IMR-90 (cell line): ENCODE results near the gene KRT71. TPM values are rescaled to one million over a fixed set of nuclear protein-coding genes. Genes with fewer than 3 reads are reported as not detected.

Experiments
- ATAC-seq: fragments of 200-7000 bp; cut with Tn5 transposase; 2 replicates; pipeline ENCODE4 v1.9.1; 2020; ENCODE audit warnings: low read depth, mild to moderate bottlenecking, moderate library complexity
- BruUV-seq: library from RNA; stranded (reverse); fragments of 400-500 nt; replicated peaks from 2 replicates; lab custom pipeline; 2021; lab: Mats Ljungman, UMichigan
- CTCF ChIA-PET: fragments of 300-600 bp; formaldehyde crosslinking; extraction: SDS; loops from one replicate; lab custom pipeline; 2021; ENCODE audit warnings: antibody characterized with exemption; lab: Yijun Ruan, JAX
- POLR2A ChIA-PET: fragments of 300-600 bp; sonication (Branson Sonifier 250); formaldehyde crosslinking; loops from one replicate; lab custom pipeline; 2022; ENCODE audit warnings: antibody characterized with exemption; ENCODE audit not compliant: unreplicated experiment; lab: Charles Lee
- DNase-seq: peaks from one replicate; pipeline ENCODE4 v3.0.0; 2013
- H2AFZ ChIP-seq: replicated peaks from 2 replicates; pipeline ENCODE3; 2013; ENCODE audit warnings: low read length, mild to moderate bottlenecking; ENCODE audit not compliant: poor library complexity
- H2AK5ac ChIP-seq: 2 replicates; pipeline ENCODE4 v1.6.1; 2013; ENCODE audit warnings: low read depth, low read length, inconsistent platforms
- H2AK9ac ChIP-seq: replicated peaks from 2 replicates; pipeline ENCODE3; 2013; ENCODE audit warnings: mild to moderate bottlenecking, low read depth, low read length, moderate library complexity; ENCODE audit not compliant: poor library complexity
- H2BK120ac ChIP-seq: 2 replicates; pipeline ENCODE4 v1.6.1; 2013; ENCODE audit warnings: low read depth, low read length, inconsistent platforms
- H2BK15ac ChIP-seq: 3 replicates; pipeline ENCODE4 v1.6.1; 2013; ENCODE audit warnings: low read depth, low read length, inconsistent platforms
- H2BK20ac ChIP-seq: 2 replicates; pipeline ENCODE4 v1.6.1; 2013; ENCODE audit warnings: low read depth, mild to moderate bottlenecking, inconsistent platforms, low read length, moderate library complexity
- H2BK5ac ChIP-seq: 2 replicates; pipeline ENCODE4 v1.6.1; 2013; ENCODE audit warnings: mild to moderate bottlenecking, low read depth, low read length, inconsistent platforms; ENCODE audit not compliant: poor library complexity, severe bottlenecking
- H3K14ac ChIP-seq: replicated peaks from 2 replicates; pipeline ENCODE4 v1.6.1; 2013; ENCODE audit warnings: low read depth, low read length, inconsistent platforms
- H3K18ac ChIP-seq: 2 replicates; pipeline ENCODE4 v1.6.1; 2013; ENCODE audit warnings: low read depth, low read length, control low read depth
- H3K23ac ChIP-seq: 2 replicates; pipeline ENCODE4 v1.6.1; 2013; ENCODE audit warnings: low read depth, low read length, inconsistent platforms
- H3K27ac ChIP-seq: 2 replicates; pipeline ENCODE4 v1.5.1; 2013; ENCODE audit warnings: mild to moderate bottlenecking, control low read depth, low read length; ENCODE audit not compliant: insufficient read depth
- H3K27me3 ChIP-seq: 2 replicates; pipeline ENCODE4 v1.6.1; 2013; ENCODE audit warnings: low read length; ENCODE audit not compliant: control insufficient read depth, insufficient read depth
- H3K36me3 ChIP-seq: 2 replicates; pipeline ENCODE4 v1.6.1; 2013; ENCODE audit warnings: low read length, mixed read lengths; ENCODE audit not compliant: control insufficient read depth, insufficient read depth
- H3K4ac ChIP-seq: 2 replicates; pipeline ENCODE4 v1.6.1; 2013; ENCODE audit warnings: low read depth, low read length, inconsistent platforms
- H3K4me1 ChIP-seq: 2 replicates; pipeline ENCODE4 v1.6.1; 2013; ENCODE audit warnings: low read length, mixed read lengths; ENCODE audit not compliant: control insufficient read depth, insufficient read depth
- H3K4me2 ChIP-seq: 2 replicates; pipeline ENCODE4 v1.6.1; 2013; ENCODE audit warnings: low read depth, mild to moderate bottlenecking, control low read depth, low read length, moderate library complexity
- H3K4me3 ChIP-seq: 2 replicates; pipeline ENCODE4 v1.5.1; 2013; ENCODE audit warnings: low read depth, mild to moderate bottlenecking, control low read depth, low read length, moderate library complexity; ENCODE audit not compliant: insufficient read depth
- H3K56ac ChIP-seq: 2 replicates; pipeline ENCODE4 v1.6.1; 2013; ENCODE audit warnings: low read length, inconsistent platforms; ENCODE audit not compliant: insufficient read depth; ENCODE audit errors: extremely low read depth
- H3K79me1 ChIP-seq, 2 experiments: 2 replicates each; pipeline ENCODE4 v1.6.1; 2013; ENCODE audit warnings: low read length in 2 of 2, inconsistent platforms in 1 of 2, low read depth in 1 of 2
- H3K9ac ChIP-seq: 2 replicates; pipeline ENCODE4 v1.6.1; 2013; ENCODE audit warnings: low read depth, low read length, control low read depth
- H3K9me1 ChIP-seq: 2 replicates; pipeline ENCODE4 v1.6.1; 2013; ENCODE audit warnings: low read length, inconsistent platforms; ENCODE audit not compliant: insufficient read depth
- H3K9me3 ChIP-seq: 2 replicates; pipeline ENCODE4 v1.6.1; 2013; ENCODE audit warnings: low read length; ENCODE audit not compliant: control insufficient read depth, insufficient read depth
- H4K20me1 ChIP-seq: 2 replicates; pipeline ENCODE4 v1.6.1; 2013; ENCODE audit warnings: low read length, inconsistent platforms; ENCODE audit not compliant: insufficient read depth
- H4K5ac ChIP-seq: 2 replicates; pipeline ENCODE4 v1.6.1; 2013; ENCODE audit warnings: mild to moderate bottlenecking, low read depth, low read length, control low read depth
- H4K8ac ChIP-seq, 2 experiments: 2 replicates each; pipeline ENCODE4 v1.6.1; 2013; ENCODE audit warnings: low read depth in 2 of 2, low read length in 2 of 2, control low read depth in 1 of 2, inconsistent platforms in 1 of 2
- H4K91ac ChIP-seq: 2 replicates; pipeline ENCODE4 v1.6.1; 2013; ENCODE audit warnings: low read depth, low read length, inconsistent platforms; ENCODE audit not compliant: insufficient read depth
- BHLHE40 ChIP-seq: fragments of 150-350 bp; IDR thresholded peaks from 2 replicates; pipeline ENCODE4 v1.6.1; 2016; ENCODE audit warnings: mild to moderate bottlenecking, low read depth, low read length
- CEBPB ChIP-seq: IDR thresholded peaks from 2 replicates; pipeline ENCODE4 v1.6.1; 2012; ENCODE audit warnings: low read depth, low read length, improper control_type of control experiment
- CHD1 ChIP-seq: IDR thresholded peaks from 2 replicates; pipeline ENCODE4 v1.6.1; 2012; ENCODE audit warnings: low read depth, low read length, improper control_type of control experiment
- ELK1 ChIP-seq: fragments of 150-350 bp; IDR thresholded peaks from 2 replicates; pipeline ENCODE4 v1.6.1; 2016; ENCODE audit warnings: low read depth, mild to moderate bottlenecking, low read length, moderate library complexity, borderline replicate concordance
- FOS ChIP-seq: fragments of 150-350 bp; IDR thresholded peaks from 2 replicates; pipeline ENCODE4 v1.6.1; 2016; ENCODE audit warnings: low read depth, low read length
- MAFK ChIP-seq: IDR thresholded peaks from 2 replicates; pipeline ENCODE4 v1.6.1; 2012; ENCODE audit warnings: low read depth, low read length, improper control_type of control experiment
- MXI1 ChIP-seq: IDR thresholded peaks from 2 replicates; pipeline ENCODE4 v1.6.1; 2012; ENCODE audit warnings: low read depth, mild to moderate bottlenecking, low read length, moderate library complexity, borderline replicate concordance
- POLR2A ChIP-seq: IDR thresholded peaks from 2 replicates; pipeline ENCODE4 v1.6.1; 2012; ENCODE audit warnings: mild to moderate bottlenecking, low read depth, low read length
- RAD21 ChIP-seq: IDR thresholded peaks from 2 replicates; pipeline ENCODE4 v1.6.1; 2012; ENCODE audit warnings: low read length, improper control_type of control experiment
- RCOR1 ChIP-seq: IDR thresholded peaks from 2 replicates; pipeline ENCODE4 v1.6.1; 2012; ENCODE audit warnings: mild to moderate bottlenecking, low read length, improper control_type of control experiment; ENCODE audit not compliant: insufficient replicate concordance
- RFX5 ChIP-seq: IDR thresholded peaks from 2 replicates; pipeline ENCODE4 v1.8.0; 2012; ENCODE audit warnings: low read depth, mild to moderate bottlenecking, low read length, moderate library complexity
- SMC3 ChIP-seq: fragments of 150-350 bp; IDR thresholded peaks from 2 replicates; pipeline ENCODE4 v1.6.1; 2016; ENCODE audit warnings: low read depth, mild to moderate bottlenecking, antibody characterized with exemption, low read length, moderate library complexity
- WGBS, 2 experiments: methylation state at CpG; one replicate each; pipeline versions ENCODE4 v1.1.5 to v1.1.7; 2013; ENCODE audit warnings: missing lambda C conversion rate in 2 of 2; ENCODE audit not compliant: insufficient read length in 1 of 2; ENCODE audit errors: extremely low coverage in 2 of 2; 5-methylcytosine and 5-hydroxymethylcytosine counted together
- dilution Hi-C: fragments of 300-500 bp; cut with HindIII; formaldehyde crosslinking; loops from one replicate; pipeline ENCODE4 v1.14.3; 2018; ENCODE audit warnings: low sequenced_read_pairs; ENCODE audit not compliant: unreplicated experiment
- in situ Hi-C: fragments of 300-500 bp; cut with MboI; formaldehyde crosslinking; loops from 3 replicates; pipeline ENCODE4 v1.14.3; 2019; ENCODE audit warnings: low sequenced_read_pairs, inconsistent platforms, mixed read lengths
- intact Hi-C: fragments of 100-400 bp; cut with micrococcal nuclease; formaldehyde crosslinking; loops from 2 replicates; pipeline ENCODE4 v1.10.0; 2022
- polyA plus RNA-seq, 3 experiments: library from polyadenylated mRNA; depleted of rRNA; stranded (reverse); fragments of >200 nt; gene quantifications; 2 replicates each; pipeline ENCODE4 v1.2.3, GENCODE V29; 2012; ENCODE audit warnings: low replicate concordance in 1 of 3
- total RNA-seq: library from RNA; depleted of rRNA; stranded (reverse); fragments of >200 nt; gene quantifications from 2 replicates; pipeline ENCODE4 v1.2.3, GENCODE V29; 2012
- TF ChIP-seq, protein P1 (sequence below): conservative IDR thresholded peaks from 2 replicates; pipeline ENCODE4 v1.5.1; 2012; ENCODE audit warnings: mild to moderate bottlenecking, low read depth, low read length, improper control_type of control experiment

Gene KRT71
- total and polyA plus RNA-seq, 2 of the 4 experiments (the other 2 are of a cell fraction): not detected

- 33% methylated on average over 1 of the region's 10 CpGs; no CpG with 5 or more reads in 1 of the 2 experiments for WGBS, 2 experiments
- Histone ChIP-seq H4K5ac (no peak overlapping the region), H3K14ac (no peak overlapping the region), H4K91ac (no peak overlapping the region), H2BK5ac (no peak overlapping the region), H3K56ac (no peak overlapping the region), H3K4me1 (no peaks in the 10 kb centered on the region), H3K79me1 (no peaks in the 10 kb centered on the region), H3K4me3 (no peak overlapping the region), H2AK9ac (no peak overlapping the region), H2BK15ac (no peak overlapping the region), H2AFZ (no peak overlapping the region), H4K20me1 (no peaks in the 10 kb centered on the region), H3K9me3 (no peaks in the 10 kb centered on the region), H3K9me1 (no peaks in the 10 kb centered on the region), H2AK5ac (no peak overlapping the region), H3K4me2 (no peak overlapping the region), H2BK120ac (no peak overlapping the region), H3K36me3 (no peaks in the 10 kb centered on the region), H4K8ac (no peak overlapping the region), H3K9ac (no peak overlapping the region), H3K18ac (no peak overlapping the region), H3K4ac (no peak overlapping the region), H3K23ac (no peak overlapping the region), H3K27me3 (peaks cover 10% of the 10 kb centered on the region), H3K27ac (no peak overlapping the region), H2BK20ac (no peak overlapping the region)
- POLR2A ChIA-PET: no interaction called here
- TF ChIP-seq SMC3 (no peak), CHD1 (no peak), POLR2A (no peak), RFX5 (no peak), CEBPB (no peak), BHLHE40 (no peak), ELK1 (no peak), MAFK (no peak), RCOR1 (no peak), RAD21 (no peak), FOS (no peak), MXI1 (no peak)
- TF ChIP-seq, protein P1, sequence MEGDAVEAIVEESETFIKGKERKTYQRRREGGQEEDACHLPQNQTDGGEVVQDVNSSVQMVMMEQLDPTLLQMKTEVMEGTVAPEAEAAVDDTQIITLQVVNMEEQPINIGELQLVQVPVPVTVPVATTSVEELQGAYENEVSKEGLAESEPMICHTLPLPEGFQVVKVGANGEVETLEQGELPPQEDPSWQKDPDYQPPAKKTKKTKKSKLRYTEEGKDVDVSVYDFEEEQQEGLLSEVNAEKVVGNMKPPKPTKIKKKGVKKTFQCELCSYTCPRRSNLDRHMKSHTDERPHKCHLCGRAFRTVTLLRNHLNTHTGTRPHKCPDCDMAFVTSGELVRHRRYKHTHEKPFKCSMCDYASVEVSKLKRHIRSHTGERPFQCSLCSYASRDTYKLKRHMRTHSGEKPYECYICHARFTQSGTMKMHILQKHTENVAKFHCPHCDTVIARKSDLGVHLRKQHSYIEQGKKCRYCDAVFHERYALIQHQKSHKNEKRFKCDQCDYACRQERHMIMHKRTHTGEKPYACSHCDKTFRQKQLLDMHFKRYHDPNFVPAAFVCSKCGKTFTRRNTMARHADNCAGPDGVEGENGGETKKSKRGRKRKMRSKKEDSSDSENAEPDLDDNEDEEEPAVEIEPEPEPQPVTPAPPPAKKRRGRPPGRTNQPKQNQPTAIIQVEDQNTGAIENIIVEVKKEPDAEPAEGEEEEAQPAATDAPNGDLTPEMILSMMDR: no peak
- BruUV-seq: no TSS peak
- DNase-seq (no peak), ATAC-seq (no peak)
- dilution Hi-C loops (no loop called here), in situ Hi-C loops (no loop called here), intact Hi-C loops (no loop called here)
- CTCF ChIA-PET: interaction anchor here (1.2 kb wide), 1 partner anchor 17 kb away, joined by 3 read pairs; no protein-coding TSS in a partner anchor
These were observed 19.1 kb downstream of the KRT71 start for GRCh38 chr12:52533686-52534470.
